ENCODE measurements around the gene USP46.

The USP46 gene

DNA sequence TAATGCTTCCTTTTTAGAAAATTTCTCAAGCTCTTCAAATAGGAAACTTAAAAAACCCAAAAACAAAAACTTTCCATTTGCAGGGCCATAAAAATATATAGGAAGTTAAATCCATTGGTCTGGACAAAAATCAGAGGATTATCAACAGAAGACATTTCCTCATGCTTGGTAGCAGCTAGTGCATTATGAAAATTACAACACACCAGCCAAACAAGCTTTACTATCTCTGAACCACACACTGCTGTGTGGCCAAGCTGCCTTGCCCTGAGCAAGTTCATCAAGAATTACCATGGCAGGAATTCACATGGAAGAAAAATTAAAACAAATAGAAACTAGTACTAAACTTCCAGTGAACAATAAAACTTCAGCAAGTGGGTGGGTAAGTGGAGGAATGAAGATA is 3.6 kb downstream of the USP46 start:
- no peak for DNase-seq

- DNase-seq: no peak
Observed at GRCh38 chr4:52651996-52652672, 7.0 kb downstream of the USP46 start.

GRCh38 chr4:52648836-52649235 is 10.3 kb downstream of the USP46 start:
- no peak for DNase-seq

DNA sequence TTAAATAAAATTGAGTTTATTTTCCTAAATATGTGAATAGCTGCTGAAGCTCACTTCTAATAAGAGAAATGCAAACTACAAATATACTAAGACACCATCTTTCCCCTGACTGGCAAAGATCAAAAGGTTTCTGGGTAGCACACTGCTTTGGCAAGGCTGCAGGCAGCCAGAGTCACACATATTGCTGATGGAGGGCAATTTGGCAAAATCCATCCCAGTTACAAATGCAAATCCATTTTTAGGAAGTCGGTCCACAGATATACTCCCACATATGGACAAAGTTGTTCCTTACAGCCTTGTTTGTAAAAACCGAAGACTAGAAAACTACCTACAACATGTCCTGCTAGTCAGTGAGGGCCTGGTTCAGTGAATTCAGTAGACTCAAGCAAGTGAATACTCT is 12.4 kb downstream of the USP46 start:
- no peak for DNase-seq

DNA sequence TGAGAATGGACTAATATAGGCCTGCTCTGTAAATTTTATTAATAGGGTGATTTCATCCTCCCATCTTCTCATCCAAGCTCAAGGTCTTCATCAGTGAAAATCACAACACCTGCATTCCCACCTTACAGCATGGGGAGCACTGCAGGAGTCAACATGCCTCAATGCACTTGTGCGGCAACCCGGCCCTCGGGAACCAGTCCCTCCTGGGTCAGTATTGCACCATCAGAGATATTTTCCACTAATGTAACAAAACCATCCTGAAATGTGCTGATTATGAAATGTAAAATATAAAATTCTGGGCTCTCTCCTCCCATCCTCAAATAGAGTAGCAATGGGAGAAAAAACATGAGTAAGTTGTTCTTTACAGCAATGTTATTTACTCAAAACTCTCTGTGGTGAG is 13.0 kb downstream of the USP46 start:
- DNase-seq: no peak

DNA sequence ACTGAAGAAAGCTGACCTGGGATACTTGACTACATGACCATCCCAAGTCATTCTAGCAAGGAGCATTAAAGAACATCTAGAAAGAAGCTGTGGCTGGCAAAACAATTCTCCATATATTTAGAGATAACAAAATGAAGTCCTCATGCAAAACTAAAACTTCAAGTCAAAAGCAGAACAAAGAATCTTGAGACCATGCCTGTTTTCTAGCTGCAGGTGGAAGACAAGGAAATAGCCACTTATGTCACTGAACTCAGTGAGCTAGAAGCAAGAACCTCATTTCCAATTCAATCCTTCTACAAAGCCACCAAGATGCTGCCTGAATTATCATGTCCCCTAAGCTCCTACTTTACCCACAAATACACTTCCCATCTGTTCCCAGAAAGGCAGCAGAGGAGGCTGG is 13.8 kb downstream of the USP46 start:
- DNase-seq: no peak

- no peak for DNase-seq
Observed at GRCh38 chr4:52643785-52644244, 15.3 kb downstream of the USP46 start.

GRCh38 chr4:52643190-52643589 is 15.9 kb downstream of the USP46 start:
- no peak for DNase-seq

DNA sequence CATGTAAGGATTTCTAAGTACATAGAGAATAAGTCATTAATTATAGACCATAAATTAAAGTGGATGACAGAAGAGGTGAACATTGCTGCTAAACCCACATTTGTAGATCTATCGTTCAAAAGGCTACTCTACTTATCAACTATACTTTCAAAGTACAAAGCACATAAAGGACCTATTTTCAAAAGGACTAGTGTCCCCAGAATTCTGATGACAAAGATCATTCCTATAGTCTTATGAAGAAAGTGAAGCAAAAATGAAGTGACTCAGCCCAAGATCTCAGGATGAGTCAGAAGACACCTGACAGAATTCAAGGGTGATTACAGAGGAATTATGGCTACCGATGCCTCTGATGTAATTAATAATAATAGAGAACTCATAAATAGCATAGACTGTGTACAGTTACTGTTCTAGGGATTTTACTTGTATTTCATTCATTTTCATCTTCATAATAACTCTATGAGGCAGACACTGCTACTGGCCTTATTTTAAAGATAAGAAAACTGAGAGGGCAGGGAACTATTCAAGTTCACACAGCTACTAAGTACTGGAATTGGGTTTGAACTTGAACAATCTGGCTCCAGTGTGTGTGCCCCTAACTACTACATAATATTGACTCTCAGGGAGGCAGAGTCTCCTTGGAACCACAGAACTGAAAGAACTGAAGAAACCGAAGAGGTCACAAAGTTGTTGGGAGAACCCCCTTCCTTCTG is 17.1 kb downstream of the USP46 start:
- DNase-seq: no peak

- no peak for DNase-seq
Observed at GRCh38 chr4:52640808-52641565, 18.1 kb downstream of the USP46 start.

- DNase-seq: no peak
Observed at GRCh38 chr4:52638717-52639116, 20.4 kb downstream of the USP46 start.

- DNase-seq: no peak
Observed at GRCh38 chr4:52637116-52637515, 22.0 kb downstream of the USP46 start.

- no peak for DNase-seq
Observed at GRCh38 chr4:52635560-52635959, 23.5 kb downstream of the USP46 start.

DNA sequence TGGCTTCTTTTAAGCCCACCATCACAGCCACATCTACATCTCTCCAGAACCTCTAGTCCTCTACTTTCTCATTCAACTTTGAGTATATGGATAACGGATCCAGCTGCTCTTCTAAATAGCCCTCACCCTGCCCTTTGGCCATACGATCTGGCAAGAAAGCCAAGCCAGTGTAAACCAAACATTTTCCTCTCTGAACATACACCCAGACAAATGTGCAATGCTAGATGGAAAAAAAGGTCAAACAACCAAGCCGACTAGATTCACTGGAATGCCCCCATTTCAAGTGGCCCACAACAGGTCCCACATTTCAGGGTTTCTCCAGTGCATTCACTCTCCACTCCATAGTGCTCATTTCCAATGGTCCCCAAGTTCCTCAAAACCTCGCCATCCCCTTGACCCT is 24.0 kb downstream of the USP46 start:
- no peak for DNase-seq

DNA sequence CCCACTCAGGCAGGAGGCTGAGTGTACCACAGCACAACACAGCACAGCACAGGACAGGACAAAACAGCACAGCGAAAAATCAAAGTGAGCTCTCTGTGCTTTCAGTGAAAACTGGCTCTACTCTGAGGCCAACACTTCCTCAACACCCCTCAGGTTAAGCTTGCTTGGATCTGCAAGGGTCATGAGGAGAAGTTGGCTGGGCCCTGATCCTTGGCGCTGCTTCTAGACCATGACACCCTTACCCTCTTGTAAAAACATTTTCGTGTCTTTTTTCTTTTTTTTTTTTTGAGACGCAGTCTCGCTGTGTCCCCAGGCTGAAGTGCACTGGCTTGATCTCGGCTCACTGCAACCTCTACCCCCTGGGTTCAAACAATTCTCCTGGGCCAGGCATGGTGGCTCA is 25.3 kb downstream of the USP46 start:
- no peak for DNase-seq

GRCh38 chr4:52628974-52629373 is 30.1 kb downstream of the USP46 start:
- DNase-seq: no peak

DNA sequence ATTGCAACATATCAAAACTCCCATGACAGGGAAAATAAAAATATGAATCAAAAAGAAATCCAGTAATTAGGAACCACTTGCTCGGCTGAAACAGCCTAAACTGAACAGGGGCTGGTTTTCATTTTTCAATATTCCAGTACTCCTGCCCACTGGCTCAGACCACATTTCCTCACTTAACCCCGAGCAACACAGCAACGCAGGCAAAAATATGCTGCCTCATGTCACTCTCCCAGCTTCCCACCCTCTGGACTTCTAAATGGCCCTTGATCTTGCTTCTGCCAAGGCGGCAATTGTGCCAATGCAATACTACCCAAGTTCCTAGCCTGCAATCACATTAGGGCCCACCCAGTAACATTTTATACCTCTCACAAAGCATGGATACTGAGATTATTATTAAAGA is 30.6 kb downstream of the USP46 start:
- DNase-seq: no peak

- no peak for DNase-seq
Observed at GRCh38 chr4:52627876-52628275, 31.2 kb downstream of the USP46 start.

DNA sequence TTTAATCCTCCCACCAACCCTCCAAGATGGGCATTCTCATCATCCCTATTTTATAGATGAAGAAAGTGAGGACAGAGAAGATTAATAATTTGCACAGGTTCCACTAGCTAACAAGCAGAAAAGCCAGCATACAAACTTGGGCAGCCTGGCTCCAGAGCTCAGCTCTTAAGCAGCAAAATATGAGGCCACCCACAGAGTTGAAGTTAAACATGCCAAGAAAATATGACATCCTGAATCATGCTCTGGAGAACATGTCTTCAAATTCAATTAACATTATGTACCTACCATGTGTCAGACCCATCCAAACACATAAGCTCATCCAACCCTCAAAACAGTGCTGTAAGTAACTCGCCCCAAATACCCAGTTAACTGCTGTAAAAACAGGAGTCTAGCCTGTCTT is 33.9 kb downstream of the USP46 start:
- no peak for DNase-seq

DNA sequence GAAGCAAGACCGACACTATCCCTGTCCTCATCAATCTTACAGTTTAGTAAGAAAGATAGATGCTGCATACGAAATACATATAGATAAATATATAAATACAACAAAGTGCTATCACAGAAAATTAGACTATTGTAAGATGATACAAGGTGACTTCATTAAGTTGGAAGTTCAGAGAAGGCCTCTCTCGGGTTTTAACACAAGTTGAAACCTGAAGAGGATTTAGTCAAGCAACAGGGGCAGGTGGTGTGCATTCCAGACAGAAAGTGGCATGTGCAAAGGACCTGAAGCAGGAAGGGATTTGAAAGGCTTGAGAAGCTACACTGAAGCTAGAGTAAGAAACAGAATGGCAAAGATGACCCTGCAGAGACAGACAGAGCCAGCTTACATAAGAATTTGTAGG is 36.5 kb downstream of the USP46 start:
- no peak for DNase-seq

GRCh38 chr4:52621567-52621966 is 37.5 kb downstream of the USP46 start:
- no peak for DNase-seq

DNA sequence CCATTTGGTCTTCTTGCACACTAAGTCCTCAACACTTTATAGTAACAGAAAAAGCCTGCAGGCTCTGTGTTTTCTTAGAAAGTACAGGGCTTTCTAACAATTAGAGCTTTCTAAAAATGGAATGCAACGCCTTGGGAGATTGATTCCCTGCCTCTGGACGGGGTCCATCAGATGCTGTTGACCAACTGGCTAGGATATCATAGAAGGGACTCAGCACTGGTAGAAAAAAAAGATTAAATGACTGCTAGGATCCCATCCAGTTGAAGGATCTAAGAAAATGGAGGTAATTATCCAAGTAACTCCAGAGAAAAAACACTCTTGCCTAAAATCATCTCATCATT is 39.5 kb downstream of the USP46 start:
- no peak for DNase-seq

GRCh38 chr4:52618795-52619590 is 40.1 kb downstream of the USP46 start:
- DNase-seq: no peak

Measured in islet precursor cell (in vitro differentiated cells).